K562 (cell line): ENCODE results near the gene CBX8. TPM values are rescaled to one million over a fixed set of nuclear protein-coding genes. Genes with fewer than 3 reads are reported as not detected.

Source experiments
- ATAC-seq: fragments of 200-7000 bp; cut with Tn5 transposase; 3 replicates; pipeline ENCODE4 v1.9.1; 2020; ENCODE audit warnings: moderate library complexity
- BruUV-seq: library from RNA; stranded (reverse); fragments of 400-500 nt; replicated peaks from 2 replicates; lab custom pipeline; 2021; lab: Mats Ljungman, UMichigan
- CTCF ChIA-PET: fragments of 300-600 bp; formaldehyde crosslinking; extraction: SDS; loops from one replicate; lab custom pipeline; 2021; ENCODE audit warnings: low intra/inter-chr PET ratio; lab: Yijun Ruan, JAX
- POLR2A ChIA-PET: fragments of 300-600, 350-650 bp; sonication (Branson Sonifier 250); formaldehyde crosslinking; extraction: SDS; loops from one replicate; lab custom pipeline; 2021; ENCODE audit warnings: antibody characterized with exemption, inconsistent platforms; lab: Yijun Ruan, JAX
- DNase-seq, 4 experiments: peaks; one replicate each; pipeline versions ENCODE4 v3.0.0 to v3.0.0-alpha.2; 2011 to 2018; ENCODE audit warnings: low spot score in 3 of 4, mixed read lengths in 3 of 4; ENCODE audit errors: extremely low read depth in 1 of 4
- FAIRE-seq: peaks from 2 replicates; lab custom pipeline; 2011; peaks lifted over from hg19 to GRCh38; lab: Jason Lieb, UNC
- H2AFZ ChIP-seq: 2 replicates; pipeline ENCODE4 v1.6.0; 2011; ENCODE audit warnings: low read depth, low read length, control low read depth, inconsistent platforms
- H3K27ac ChIP-seq: fragments of 200-600 bp; 3 replicates; pipeline ENCODE4 v1.8.0; 2011; ENCODE audit warnings: low read depth, mild to moderate bottlenecking, control low read depth, inconsistent platforms, low read length, moderate library complexity, mixed read lengths; ENCODE audit errors: extremely low read depth
- H3K27me3 ChIP-seq, 2 experiments: fragments of 300-600 bp in 1 of 2; 2 replicates in 1 of 2; 3 replicates in 1 of 2; pipeline versions ENCODE4 v1.6.0 to v1.8.0; 2011; ENCODE audit warnings: inconsistent platforms in 2 of 2, low read length in 2 of 2, mild to moderate bottlenecking in 1 of 2, mixed read lengths in 1 of 2, moderate library complexity in 1 of 2; ENCODE audit not compliant: control insufficient read depth in 2 of 2, insufficient read depth in 2 of 2
- H3K36me3 ChIP-seq: fragments of 300-600 bp; 3 replicates; pipeline ENCODE4 v1.8.0; 2011; ENCODE audit warnings: mild to moderate bottlenecking, low read length, inconsistent platforms; ENCODE audit not compliant: control insufficient read depth, insufficient read depth
- H3K4me1 ChIP-seq, 2 experiments: fragments of 200-600 bp in 1 of 2; replicated peaks in 1 of 2; 2 replicates in 1 of 2; 3 replicates in 1 of 2; pipeline versions ENCODE4 v1.5.1 to v1.8.0; 2011; ENCODE audit warnings: inconsistent platforms in 2 of 2, low read length in 2 of 2, mild to moderate bottlenecking in 1 of 2, mixed read lengths in 1 of 2, moderate library complexity in 1 of 2; ENCODE audit not compliant: control insufficient read depth in 2 of 2, insufficient read depth in 2 of 2
- H3K4me2 ChIP-seq: 2 replicates; pipeline ENCODE4 v1.6.1; 2011; ENCODE audit warnings: low read length, control low read depth, inconsistent platforms, mixed read lengths; ENCODE audit not compliant: insufficient read depth
- H3K4me3 ChIP-seq: fragments of 200-600 bp; sonication (generic), shearing (Covaris generic); 2 replicates; pipeline ENCODE4 v1.5.1; 2016; ENCODE audit warnings: control low read depth, inconsistent platforms
- H3K79me2 ChIP-seq: fragments of 200-600 bp; 3 replicates; pipeline ENCODE4 v1.8.0; 2011; ENCODE audit warnings: low read length, inconsistent platforms; ENCODE audit not compliant: control insufficient read depth, insufficient read depth
- H3K9ac ChIP-seq, 2 experiments: 2 replicates each; pipeline versions ENCODE4 v1.6.0 to v1.6.1; 2011; ENCODE audit warnings: low read depth in 2 of 2, low read length in 2 of 2, control low read depth in 1 of 2, inconsistent platforms in 1 of 2, mild to moderate bottlenecking in 1 of 2, mixed read lengths in 1 of 2; ENCODE audit not compliant: insufficient read depth in 1 of 2
- H3K9me1 ChIP-seq: one replicate; pipeline ENCODE4 v1.6.0; 2011; ENCODE audit warnings: inconsistent platforms, mild to moderate bottlenecking, low read length, moderate library complexity; ENCODE audit not compliant: control insufficient read depth, insufficient read depth
- H3K9me3 ChIP-seq: replicated peaks from 2 replicates; pipeline ENCODE4 v1.5.1; 2011; ENCODE audit warnings: low read depth, low read length, inconsistent platforms; ENCODE audit not compliant: control insufficient read depth, insufficient read depth
- H4K20me1 ChIP-seq: replicated peaks from 2 replicates; pipeline ENCODE4 v1.6.1; 2011; ENCODE audit warnings: low read length, inconsistent platforms, mixed read lengths; ENCODE audit not compliant: control insufficient read depth, insufficient read depth
- FOXO4 ChIP-seq: fragments of 450-650 bp; formaldehyde crosslinking; IDR thresholded peaks from 2 replicates; pipeline ENCODE4 v1.4.0; 2020; ENCODE audit warnings: mild to moderate bottlenecking, moderate library complexity
- FOXP1 ChIP-seq: sonication (generic); formaldehyde crosslinking; IDR thresholded peaks from 2 replicates; pipeline ENCODE4 v1.8.0; 2022; ENCODE audit warnings: mild to moderate bottlenecking, missing genetic modification reagents
- GABPA ChIP-seq: fragments of 200-800 bp; sonication (Bioruptor generic); conservative IDR thresholded peaks from 2 replicates; pipeline ENCODE4 v1.6.1; 2016; ENCODE audit warnings: low read depth, missing genetic modification characterization, missing compliant biosample characterization
- KDM5B ChIP-seq: fragments of 200-600 bp; sonication (generic); IDR thresholded peaks from 2 replicates; pipeline ENCODE4 v1.6.1; 2012; ENCODE audit warnings: low read depth, mild to moderate bottlenecking, moderate library complexity, low read length, control low read depth, inconsistent platforms; ENCODE audit not compliant: insufficient replicate concordance
- MTA3 ChIP-seq: fragments of 450-650 bp; formaldehyde crosslinking; IDR thresholded peaks from 2 replicates; pipeline ENCODE4 v1.6.1; 2017; ENCODE audit warnings: mild to moderate bottlenecking, borderline replicate concordance
- MYC ChIP-seq, 2 experiments: fragments of 250-450 bp in 1 of 2; sonication (Bioruptor Pico) in 1 of 2; IDR thresholded peaks; 2 replicates each; pipeline versions ENCODE4 v1.5.1 to v1.6.1; 2012 to 2021; ENCODE audit warnings: low read depth in 2 of 2, borderline replicate concordance in 1 of 2, improper control_type of control experiment in 1 of 2, low read length in 1 of 2, mild to moderate bottlenecking in 1 of 2, moderate library complexity in 1 of 2
- NCOA2 ChIP-seq, 2 experiments: fragments of 450-650 bp; IDR thresholded peaks; 2 replicates each; pipeline ENCODE4 v1.6.1; 2018; ENCODE audit warnings: mild to moderate bottlenecking in 2 of 2, moderate library complexity in 1 of 2; ENCODE audit not compliant: partially characterized antibody in 2 of 2
- SAFB ChIP-seq: fragments of 200-400 bp; formaldehyde crosslinking; IDR thresholded peaks from 2 replicates; pipeline ENCODE4 v1.6.1; 2017; ENCODE audit warnings: low read depth, low read length, borderline replicate concordance
- SPI1 ChIP-seq: IDR thresholded peaks from 2 replicates; pipeline ENCODE4 v1.6.1; 2011; ENCODE audit warnings: low read depth, low read length, control low read depth, borderline replicate concordance
- TSC22D4 ChIP-seq: fragments of 450-650 bp; IDR thresholded peaks from 2 replicates; pipeline ENCODE4 v1.6.1; 2016; ENCODE audit warnings: missing genetic modification characterization, missing biosample characterization, control low read depth
- ZBTB33 ChIP-seq: sonication (generic); formaldehyde crosslinking; IDR thresholded peaks from 2 replicates; pipeline ENCODE4 v1.8.1; 2023; ENCODE audit warnings: mild to moderate bottlenecking, missing genetic modification reagents
- ZC3H4 ChIP-seq: sonication (generic); formaldehyde crosslinking; IDR thresholded peaks from 2 replicates; pipeline ENCODE4 v1.9.0; 2021; ENCODE audit warnings: missing genetic modification reagents, borderline replicate concordance
- ZFP91 ChIP-seq: sonication (generic); formaldehyde crosslinking; IDR thresholded peaks from 2 replicates; pipeline ENCODE4 v1.8.0; 2022; ENCODE audit warnings: mild to moderate bottlenecking, missing genetic modification reagents
- ZNF263 ChIP-seq: sonication (generic); formaldehyde crosslinking; IDR thresholded peaks from 2 replicates; pipeline ENCODE4 v1.8.0; 2022; ENCODE audit warnings: mild to moderate bottlenecking, missing genetic modification reagents, borderline replicate concordance
- WGBS: fragments of 100-300 bp; shearing (Covaris generic); methylation state at CpG from one replicate; pipeline ENCODE4 v1.1.6; 2016; ENCODE audit warnings: low coverage, mixed read lengths; ENCODE audit not compliant: insufficient coverage; ENCODE audit errors: missing lambda C conversion rate; 5-methylcytosine and 5-hydroxymethylcytosine counted together
- in situ Hi-C: fragments of 300-500 bp; cut with MboI; formaldehyde crosslinking; loops from 4 replicates; pipeline ENCODE4 v1.15.0; 2018; ENCODE audit warnings: inconsistent platforms, mixed read lengths
- intact Hi-C: fragments of 100-400 bp; cut with micrococcal nuclease; formaldehyde crosslinking; loops from 2 replicates; pipeline ENCODE4 v1.14.2; 2022
- polyA plus RNA-seq, 8 experiments: library from polyadenylated mRNA; depleted of rRNA in 4 of 8; stranded (reverse) in 5 of 8; unstranded in 3 of 8; fragments of >200 nt; fragmentation: Nextera tagmentation in 2 of 8; fragmentation: Illumina TruSeq in 1 of 8; extraction: Ambion mirVana in 2 of 8; extraction: Trizol in 1 of 8; gene quantifications; 2 replicates each; pipeline versions ENCODE4 v1.2.1 to v1.2.3, GENCODE V29; 2011 to 2014; ENCODE audit warnings: inconsistent platforms in 1 of 8, missing spikeins in 1 of 8
- total RNA-seq, 7 experiments: library from RNA; depleted of rRNA in 6 of 7; stranded (reverse); fragments of >200 nt in 6 of 7; fragmentation: Illumina TruSeq in 2 of 7; extraction: Trizol in 2 of 7; gene quantifications; 2 replicates each; pipeline versions ENCODE4 v1.2.1 to v1.2.3, GENCODE V29; 2011 to 2021; ENCODE audit warnings: low replicate concordance in 1 of 7

Gene CBX8
- total and polyA plus RNA-seq, 9 of the 15 experiments (the other 6 are each of a cell fraction or from before 2014, with no cell fraction given), result 0.08 to 11.9 (median 2.6) TPM

GRCh38 chr17:79803421-79803996, 6.6 kb upstream of the CBX8 start:
- H3K27me3 ChIP-seq, result no peaks in the 10 kb centered on the region
- 50% methylated on average over 28 of the region's 31 CpGs for WGBS
- TF ChIP-seq ZFP91 (CRISPR knock-in tag) (0 out of 2 replicates have a peak, but pooled peaks have one; percentile 6), ZBTB33 (peak; percentile 54; the same call in 1 of the 2 replicates), ZNF263 (CRISPR knock-in tag) (peak; percentile 82), FOXO4 (no peak), MTA3 (no peak), SPI1 (0 out of 2 replicates have a peak, but pooled peaks have one; percentile 6), TSC22D4 (tag) (no peak), ZC3H4 (no peak), MYC (IDR thresholded peaks at IDR 0.05; ENCODE audit: low read depth, low read length) (no peak), MYC (CRISPR knock-in tag; IDR thresholded peaks at IDR 0.05; ENCODE audit: borderline replicate concordance, low read depth) (peak; percentile 13; the same call in 1 of the 2 replicates), SAFB (0 out of 2 replicates have a peak, but pooled peaks have one; percentile 58), FOXP1 (CRISPR knock-in tag) (peak; percentile 43; the same call in 1 of the 2 replicates), NCOA2 (IDR thresholded peaks at IDR 0.05; ENCODE audit: partially characterized antibody in 2 of 2) (no peak), KDM5B (peak; percentile 27), GABPA (tag) (no peak)

More at GRCh38 chr17:79803421-79803996, 6.6 kb upstream of the CBX8 start:
- BruUV-seq, result no TSS peak
- Histone ChIP-seq H3K9ac (peak overlapping the region; percentile 70 to 92; a peak in 3 of 4 replicates), H3K4me1 (peaks cover 39 to 69% of the 10 kb centered on the region in 2 experiments), H3K4me2 (peak overlapping the region; percentile 80), H4K20me1 (no peaks in the 10 kb centered on the region), H3K4me3 (peak overlapping the region; percentile 42; the same call in 1 of the 2 replicates), H3K36me3 (no peaks in the 10 kb centered on the region; the same call in 2 of the 3 replicates), H3K27ac (peak overlapping the region; percentile 89), H2AFZ (peak overlapping the region; percentile 98), H3K9me3 (peaks cover 3% of the 10 kb centered on the region), H3K79me2 (no peaks in the 10 kb centered on the region), H3K9me1 (no peaks in the 10 kb centered on the region)
- ChIA-PET POLR2A (interaction anchor here (1.9 to 2.5 kb wide), 2 partner anchors 33 to 36 kb away, joined by 7 to 10 read pairs; partner anchors contain the start of gene CBX4), CTCF (no interaction called here)
- DNase-seq (no peak), FAIRE-seq (no peak), ATAC-seq (no peak)
- intact Hi-C loops, result loop anchor here (10.0 kb wide), 1 partner anchor 171 kb away; no protein-coding TSS in a partner anchor
- in situ Hi-C loops, result loop anchor here (5.0 kb wide), 1 partner anchor 34 kb away; the partner anchor contains the start of gene CBX4
